C4-2B (cell line): ENCODE data around the gene CD80.

Experiments used
- CTCF ChIP-seq: fragments of 450-650 bp; conservative IDR thresholded peaks from 2 replicates; pipeline ENCODE4 v1.5.1; 2017; ENCODE audit warnings: mild to moderate bottlenecking
- ZFX ChIP-seq: fragments of 450-650 bp; IDR thresholded peaks from 2 replicates; pipeline ENCODE4 v1.6.1; 2017

DNA sequence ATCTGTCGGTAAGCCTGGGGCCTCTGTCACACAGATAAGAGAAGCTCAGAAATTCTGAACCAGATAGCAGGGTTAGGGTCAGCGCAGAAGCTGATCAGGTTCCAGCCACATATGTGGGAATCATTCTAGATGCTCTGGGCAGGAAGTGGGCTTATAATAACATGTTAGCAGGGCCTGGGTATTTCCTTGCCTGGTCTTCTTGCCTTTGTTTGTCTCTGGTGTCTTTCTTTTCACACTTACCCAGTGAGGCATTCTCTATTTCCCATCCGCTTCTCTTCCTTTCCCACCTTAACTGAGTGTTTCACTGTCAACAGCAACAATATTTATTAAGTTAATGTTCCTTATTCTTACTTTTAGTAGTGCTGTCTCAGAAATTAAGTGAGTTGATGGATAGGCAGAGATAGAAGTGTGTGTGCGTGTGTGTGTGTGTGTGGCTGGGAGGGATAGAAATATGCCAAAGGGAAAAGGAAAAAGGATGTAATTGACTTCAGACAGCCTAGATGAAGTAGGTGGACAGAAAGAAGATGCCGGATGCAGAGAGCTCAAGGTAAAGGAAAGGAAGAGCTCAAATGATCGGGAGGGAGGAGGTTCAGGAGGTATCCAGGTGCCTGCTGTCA, 40.3 kb upstream of the CD80 start:
- TF ChIP-seq CTCF (no peak), ZFX (no peak)
